GM10847 (cell line): ENCODE measurements around the gene GALNT12.

Experiments
- POLR2A ChIP-seq: IDR thresholded peaks from 2 replicates; pipeline ENCODE4 v1.6.1; 2011; ENCODE audit not compliant: insufficient read length; ENCODE audit errors: extremely low read depth

Gene GALNT12

GRCh38 chr9:98807814-98808195 lies 335 bp downstream of the GALNT12 start:
- TF ChIP-seq POLR2A = no peak

GRCh38 chr9:98808411-98808815 lies 943 bp downstream of the GALNT12 start:
- TF ChIP-seq POLR2A = no peak

GRCh38 chr9:98808875-98809274 lies 1.4 kb downstream of the GALNT12 start:
- no peak for TF ChIP-seq POLR2A

- no peak for TF ChIP-seq POLR2A
Observed at GRCh38 chr9:98809311-98810101, 2.0 kb downstream of the GALNT12 start.

GRCh38 chr9:98810102-98810842 lies 2.8 kb downstream of the GALNT12 start:
- no peak for TF ChIP-seq POLR2A

GRCh38 chr9:98811051-98811650 lies 3.7 kb downstream of the GALNT12 start:
- TF ChIP-seq POLR2A = no peak

GRCh38 chr9:98815391-98815951 lies 8.0 kb downstream of the GALNT12 start:
- TF ChIP-seq POLR2A = no peak

- TF ChIP-seq POLR2A = no peak
Observed at GRCh38 chr9:98818764-98819163, 11.3 kb downstream of the GALNT12 start.

- TF ChIP-seq POLR2A = no peak
Observed at GRCh38 chr9:98819231-98819630, 11.8 kb downstream of the GALNT12 start.

GRCh38 chr9:98821831-98822230 lies 14.4 kb downstream of the GALNT12 start:
- TF ChIP-seq POLR2A = no peak

- no peak for TF ChIP-seq POLR2A
Observed at GRCh38 chr9:98822661-98823060, 15.2 kb downstream of the GALNT12 start.

- no peak for TF ChIP-seq POLR2A
Observed at GRCh38 chr9:98823666-98824334, 16.3 kb downstream of the GALNT12 start.

GRCh38 chr9:98825414-98825813 lies 17.9 kb downstream of the GALNT12 start:
- no peak for TF ChIP-seq POLR2A

GRCh38 chr9:98826716-98827115 lies 19.2 kb downstream of the GALNT12 start:
- no peak for TF ChIP-seq POLR2A

- TF ChIP-seq POLR2A = no peak
Observed at GRCh38 chr9:98829766-98830165, 22.3 kb downstream of the GALNT12 start.
